Islet precursor cell (in vitro differentiated cells): ENCODE measurements around the gene RAG2.
"Not testable (repeated sequence)": the region's sequence is repeated elsewhere in the genome, so short reads cannot be mapped to it uniquely, and the experiment has no call there.

Experiments used
- DNase-seq: peaks from one replicate; pipeline ENCODE4 v3.0.0-alpha.2; 2018

Gene RAG2

DNA sequence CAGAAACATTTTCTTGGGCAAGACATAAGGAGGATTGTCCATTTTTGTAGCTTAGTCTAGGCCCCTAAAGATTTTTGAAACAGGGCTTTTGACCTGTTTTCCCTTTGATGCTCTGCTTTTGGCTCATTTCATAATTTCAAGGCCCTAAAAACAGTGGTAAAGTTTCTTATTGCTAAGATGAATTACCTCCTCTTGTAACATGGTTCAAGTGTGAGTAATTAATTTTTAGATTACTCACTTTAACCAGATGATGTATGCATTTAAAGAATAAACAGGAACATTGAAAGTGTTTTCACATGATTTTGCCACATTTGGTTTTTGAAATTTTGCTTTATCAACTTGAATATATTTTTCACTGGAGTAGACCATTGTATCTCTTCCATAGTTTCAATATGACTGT is 1.2 kb downstream of the RAG2 start:
- DNase-seq = no peak

GRCh38 chr11:36594316-36594989 is 3.6 kb downstream of the RAG2 start, which contains the start of gene IFTAP:
Gene IFTAP (plus strand): TSS chr11:36594502. CDS start chr11:36610104, 15,602 bp downstream.
- peak; percentile 89 for DNase-seq

GRCh38 chr11:36591433-36591832 is 6.6 kb downstream of the RAG2 start:
- DNase-seq = no peak

GRCh38 chr11:36590513-36590912 is 7.5 kb downstream of the RAG2 start:
- no peak for DNase-seq

DNA sequence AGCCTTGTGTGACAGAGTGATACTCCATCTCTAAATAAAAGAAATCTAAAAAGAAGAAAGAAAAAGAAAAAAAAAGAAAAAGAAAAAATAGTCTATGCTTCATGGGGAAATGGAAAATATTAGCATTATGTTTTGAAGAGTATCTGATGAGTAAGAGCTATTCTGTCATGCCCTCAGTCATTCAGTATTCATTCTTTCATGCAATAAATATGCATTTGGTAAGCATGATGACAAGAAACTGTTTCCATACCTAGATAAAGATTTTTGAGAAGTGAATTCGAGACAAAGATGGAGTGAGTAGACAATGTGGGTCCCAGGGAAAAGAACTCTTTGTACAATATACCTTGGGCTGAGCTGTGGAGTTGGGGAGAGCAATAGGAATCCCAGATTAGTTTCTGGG is 9.9 kb downstream of the RAG2 start:
- no peak for DNase-seq

GRCh38 chr11:36586543-36586942 is 11.5 kb downstream of the RAG2 start:
- no peak for DNase-seq

DNA sequence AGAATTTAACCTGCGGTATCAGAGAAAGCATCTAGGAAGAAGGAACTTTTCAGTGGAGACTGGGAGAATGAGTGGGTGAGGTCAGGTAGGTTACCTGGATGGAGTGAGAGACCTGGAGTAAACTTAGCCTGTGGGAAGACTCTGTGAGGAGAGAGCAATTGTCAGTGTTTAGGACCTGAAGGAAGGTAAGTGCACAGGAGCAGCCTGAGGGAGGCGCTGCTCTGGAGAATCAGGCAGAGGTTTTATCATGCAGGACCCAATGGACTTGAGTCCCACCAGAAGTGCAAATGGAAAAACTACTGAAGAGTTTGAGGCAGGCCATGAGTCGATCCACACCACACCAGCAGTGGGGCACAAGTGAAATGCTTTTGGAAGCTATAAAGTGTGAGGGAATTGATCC is 14.4 kb downstream of the RAG2 start:
- DNase-seq = no peak

DNA sequence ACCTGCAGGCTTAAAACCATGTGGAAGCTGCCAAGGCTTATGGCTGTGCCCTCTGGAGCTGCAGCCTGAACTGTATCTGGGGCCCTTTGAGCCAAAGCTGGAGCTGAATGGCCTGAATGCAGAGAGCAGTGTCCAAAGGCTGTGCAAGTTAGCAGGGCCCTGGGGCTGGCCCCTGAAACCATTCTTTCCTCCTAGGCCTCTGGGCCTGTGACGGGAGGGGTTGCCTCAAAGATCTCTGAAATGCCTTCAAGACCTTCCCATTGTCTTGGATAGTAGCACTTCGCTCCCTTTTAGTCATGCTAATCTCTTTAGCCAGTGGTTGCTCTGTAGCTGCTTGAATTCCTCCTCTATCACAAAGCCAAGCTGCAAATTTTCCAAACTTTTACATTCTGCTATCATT is 16.5 kb downstream of the RAG2 start:
- no peak for DNase-seq

DNA sequence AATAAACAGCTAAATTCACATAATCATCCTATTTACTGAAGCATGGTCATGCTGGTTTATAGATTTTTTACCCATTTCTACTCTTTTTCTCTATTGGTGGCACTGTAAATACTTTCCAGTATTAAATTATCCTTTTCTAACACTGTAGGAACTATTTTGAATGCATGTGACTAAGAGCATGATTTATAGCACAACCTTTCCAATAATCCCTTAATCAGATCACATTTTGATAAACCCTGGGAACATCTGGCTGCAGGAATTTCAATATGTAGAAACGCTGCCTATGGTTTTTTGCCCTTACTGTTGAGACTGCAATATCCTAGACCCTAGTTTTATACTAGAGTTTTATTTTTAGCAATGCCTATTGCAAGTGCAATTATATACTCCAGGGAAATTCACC is 19.6 kb downstream of the RAG2 start:
- no peak for DNase-seq

- no peak for DNase-seq
Measured at GRCh38 chr11:36577859-36578258, 20.2 kb downstream of the RAG2 start.

DNA sequence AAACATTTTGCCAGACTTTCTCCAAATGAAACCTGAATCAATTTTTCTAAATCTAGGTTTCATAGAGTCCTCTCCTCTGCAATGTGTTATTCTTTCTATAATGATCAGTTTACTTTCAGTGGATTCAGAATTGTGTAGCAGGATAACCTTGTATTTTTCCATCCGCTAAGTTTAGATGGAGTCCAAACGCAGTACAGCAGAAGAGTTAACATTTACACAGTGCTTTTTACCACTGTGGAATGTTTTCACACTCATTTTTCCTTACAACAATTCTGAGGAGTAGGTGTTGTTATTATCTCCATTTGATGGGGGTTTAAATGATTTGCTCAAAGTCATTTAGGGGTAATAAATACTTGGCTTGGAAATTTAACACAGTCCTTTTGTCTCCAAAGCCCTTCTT is 20.7 kb downstream of the RAG2 start:
- no peak for DNase-seq

DNA sequence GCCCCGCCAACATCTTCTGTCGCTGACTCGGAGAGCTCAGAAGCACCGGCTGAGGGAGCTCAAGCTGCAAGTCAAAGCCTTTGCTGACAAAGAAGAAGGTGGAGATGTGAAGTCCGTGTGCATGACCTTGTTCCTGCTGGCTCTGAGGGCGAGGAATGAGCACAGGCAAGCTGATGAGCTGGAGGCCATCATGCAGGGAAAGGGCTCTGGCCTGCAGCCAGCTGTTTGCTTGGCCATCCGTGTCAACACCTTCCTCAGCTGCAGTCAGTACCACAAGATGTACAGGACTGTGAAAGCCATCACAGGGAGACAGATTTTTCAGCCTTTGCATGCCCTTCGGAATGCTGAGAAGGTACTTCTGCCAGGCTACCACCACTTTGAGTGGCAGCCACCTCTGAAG is 23.6 kb downstream of the RAG2 start:
- DNase-seq = no peak

- DNase-seq = no peak
Measured at GRCh38 chr11:36569095-36569494, 28.9 kb downstream of the RAG2 start.

GRCh38 chr11:36567694-36568093 is 30.3 kb downstream of the RAG2 start, which contains the start of gene RAG1:
Gene RAG1 (plus strand): TSS chr11:36568007. CDS start chr11:36573305, 5,298 bp downstream.
- no peak for DNase-seq

DNA sequence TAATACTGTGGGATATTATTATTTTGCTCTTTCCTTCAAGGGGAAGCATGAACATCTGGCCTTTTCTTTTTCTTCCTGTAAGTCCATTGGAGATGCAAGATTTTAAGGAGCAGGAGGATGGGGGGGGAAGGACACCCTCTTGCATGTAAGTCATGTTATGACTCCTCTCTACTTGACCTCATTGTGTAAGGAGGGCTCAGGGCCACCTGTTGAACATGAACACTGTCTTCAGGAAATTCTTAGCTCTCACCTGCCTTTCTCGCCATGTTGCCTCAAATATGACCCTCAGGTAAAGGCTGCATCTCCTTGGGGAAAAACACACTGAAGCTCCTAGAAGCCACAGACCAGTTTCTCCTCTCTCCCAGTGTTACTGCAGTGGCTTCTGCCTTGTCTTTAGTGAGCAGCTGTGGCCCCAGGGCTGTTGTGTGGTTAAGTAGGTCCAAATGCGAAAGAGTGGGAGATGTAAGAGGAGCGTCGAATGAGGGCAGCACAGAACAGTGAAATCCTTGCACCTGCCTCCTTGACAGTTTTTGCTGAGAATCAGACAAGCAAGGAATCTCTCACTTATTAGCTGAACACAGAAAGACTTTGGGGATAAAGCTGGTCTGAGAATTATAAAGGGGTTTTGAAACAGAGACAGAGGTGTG is 31.5 kb downstream of the RAG2 start:
- no peak for DNase-seq

GRCh38 chr11:36565031-36565610 is 32.9 kb downstream of the RAG2 start:
- peak; percentile 60 for DNase-seq

GRCh38 chr11:36564376-36565030 is 33.5 kb downstream of the RAG2 start:
- DNase-seq = peak; percentile 64

GRCh38 chr11:36558571-36559413 is 39.2 kb downstream of the RAG2 start:
- DNase-seq = no peak

DNA sequence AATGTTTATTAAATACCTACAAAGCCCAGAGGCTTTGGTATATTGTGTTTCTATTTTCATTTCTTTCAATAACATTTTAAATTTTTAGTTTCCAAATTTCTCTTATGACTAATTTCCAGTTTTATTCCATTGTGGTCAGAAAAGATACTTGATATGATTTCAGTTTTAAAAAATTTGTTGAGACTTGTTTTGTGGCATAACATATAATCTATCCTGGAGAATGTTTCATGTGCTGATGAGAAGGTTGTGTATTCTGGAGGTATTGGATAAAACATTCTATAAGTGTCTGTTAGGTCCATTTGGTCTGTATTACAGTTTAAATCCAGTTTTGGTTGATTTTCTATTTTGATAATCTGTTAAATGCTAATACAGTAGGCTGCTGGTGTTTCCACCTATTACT is 40.0 kb downstream of the RAG2 start:
- no peak for DNase-seq

DNA sequence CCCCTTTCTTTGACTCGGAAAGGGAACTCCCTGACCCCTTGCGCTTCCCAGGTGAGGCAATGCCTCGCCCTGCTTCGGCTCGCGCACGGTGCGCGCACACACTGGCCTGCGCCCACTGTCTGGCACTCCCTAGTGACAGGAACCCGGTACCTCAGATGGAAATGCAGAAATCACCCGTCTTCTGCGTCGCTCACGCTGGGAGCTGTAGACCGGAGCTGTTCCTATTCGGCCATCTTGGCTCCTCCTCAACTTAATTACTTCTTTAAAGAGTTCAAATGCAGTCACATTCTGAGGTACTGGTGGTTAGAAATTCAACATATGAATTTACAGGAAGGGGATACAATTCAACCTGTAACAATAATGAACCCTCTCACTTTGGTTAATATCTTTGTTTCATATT is 40.6 kb downstream of the RAG2 start:
- not testable (repeated sequence) for DNase-seq

DNA sequence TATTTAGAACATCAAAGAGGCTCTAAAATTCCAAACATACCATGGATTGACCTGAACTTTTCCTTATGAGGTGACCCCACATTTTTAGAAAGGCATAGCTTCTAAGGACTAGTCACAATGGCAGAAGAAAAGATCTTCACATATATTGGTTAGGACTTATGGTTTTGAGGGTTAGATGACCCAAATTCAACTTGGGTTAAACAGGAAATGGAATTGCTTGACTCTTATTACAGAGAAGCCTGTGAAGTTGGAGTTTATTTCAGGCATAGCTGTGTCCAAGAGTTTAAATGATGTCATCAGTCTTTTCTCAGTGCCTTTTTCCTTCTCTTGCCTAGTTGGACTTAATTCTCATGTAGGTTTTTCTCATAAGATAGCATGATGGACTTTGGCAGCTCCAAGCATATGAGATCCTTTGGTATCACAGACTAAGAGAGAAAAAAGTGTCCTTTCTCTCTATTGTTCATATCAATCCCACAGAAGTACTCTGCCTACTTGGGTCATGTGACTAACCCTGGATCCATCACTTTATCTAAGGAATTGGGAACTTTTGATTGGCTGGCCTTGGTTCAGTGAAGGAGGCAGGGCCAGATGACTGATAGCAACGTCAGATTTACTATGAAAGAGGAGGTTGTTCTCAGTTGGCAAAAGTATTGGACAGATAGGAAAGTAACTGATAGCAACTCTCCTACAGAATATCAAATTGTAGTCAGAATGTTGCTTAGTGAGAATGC is 47.5 kb downstream of the RAG2 start:
- DNase-seq = no peak
